Activated CD4-positive, alpha-beta T cell treated with anti-CD3 and anti-CD28 coated beads for 4 hours (primary cell): ENCODE data around the gene LCP2.

Experiments used
- DNase-seq, 2 donors: peaks; one replicate each; pipeline ENCODE4 v3.0.0-alpha.2; 2020

Gene LCP2

DNA sequence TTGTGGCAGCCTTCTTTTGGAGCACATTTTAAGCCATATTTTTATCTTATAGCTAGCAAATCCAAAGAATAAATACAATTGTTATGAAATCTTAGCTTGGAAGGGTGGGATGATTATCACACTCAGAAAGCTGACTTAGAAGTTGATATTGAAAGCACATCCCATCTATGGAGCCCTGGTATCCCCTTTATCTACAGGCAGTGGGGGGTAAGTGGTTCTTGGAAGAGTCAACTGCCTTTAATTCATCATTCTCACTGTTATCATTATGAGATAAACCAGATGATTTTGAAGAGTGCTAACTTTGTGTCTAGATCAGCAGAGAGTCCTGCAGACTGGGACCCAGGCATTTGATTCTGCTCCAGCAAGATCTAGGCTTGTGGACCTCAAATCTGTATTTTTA is 3.0 kb downstream of the LCP2 start:
- DNase-seq = no peak

DNA sequence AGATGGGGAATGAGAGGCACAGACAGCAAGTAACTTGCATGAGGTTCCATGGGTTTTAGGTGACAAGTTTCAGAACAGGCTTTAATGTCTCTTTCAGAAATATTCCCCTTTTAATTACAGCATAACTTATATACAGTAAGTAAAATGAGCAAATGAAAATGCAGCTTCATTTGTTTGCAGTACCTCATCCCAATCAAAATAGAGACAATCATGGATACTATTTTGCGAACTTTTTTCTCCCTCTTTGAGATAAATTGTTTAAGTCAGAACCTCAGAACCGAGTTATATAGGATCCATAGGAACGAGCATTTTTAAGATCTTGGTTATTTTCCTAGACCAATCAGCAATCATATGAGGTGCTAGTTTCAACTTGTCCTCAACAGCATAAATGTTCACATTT is 3.5 kb downstream of the LCP2 start:
- no peak for DNase-seq

DNA sequence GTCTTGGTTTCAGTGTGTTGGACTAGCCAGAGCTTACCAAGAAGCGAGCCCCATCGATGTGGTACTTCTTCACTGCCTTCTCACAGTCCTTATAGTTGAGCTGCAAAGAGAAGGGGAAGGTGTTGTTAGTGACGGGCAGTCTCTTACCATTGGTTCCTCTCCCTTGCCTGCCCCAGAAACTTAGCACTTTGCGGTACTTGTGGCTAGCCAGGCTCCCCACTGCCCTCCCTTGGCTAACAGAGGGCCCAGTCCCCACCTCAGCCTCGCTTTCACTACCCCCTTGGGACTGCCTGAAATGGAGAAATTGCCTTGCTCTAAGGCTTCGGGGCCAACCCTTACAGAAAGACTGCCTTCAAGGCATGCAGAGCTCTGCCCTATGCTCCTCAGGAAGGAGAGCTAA is 4.3 kb downstream of the LCP2 start:
- no peak for DNase-seq

DNA sequence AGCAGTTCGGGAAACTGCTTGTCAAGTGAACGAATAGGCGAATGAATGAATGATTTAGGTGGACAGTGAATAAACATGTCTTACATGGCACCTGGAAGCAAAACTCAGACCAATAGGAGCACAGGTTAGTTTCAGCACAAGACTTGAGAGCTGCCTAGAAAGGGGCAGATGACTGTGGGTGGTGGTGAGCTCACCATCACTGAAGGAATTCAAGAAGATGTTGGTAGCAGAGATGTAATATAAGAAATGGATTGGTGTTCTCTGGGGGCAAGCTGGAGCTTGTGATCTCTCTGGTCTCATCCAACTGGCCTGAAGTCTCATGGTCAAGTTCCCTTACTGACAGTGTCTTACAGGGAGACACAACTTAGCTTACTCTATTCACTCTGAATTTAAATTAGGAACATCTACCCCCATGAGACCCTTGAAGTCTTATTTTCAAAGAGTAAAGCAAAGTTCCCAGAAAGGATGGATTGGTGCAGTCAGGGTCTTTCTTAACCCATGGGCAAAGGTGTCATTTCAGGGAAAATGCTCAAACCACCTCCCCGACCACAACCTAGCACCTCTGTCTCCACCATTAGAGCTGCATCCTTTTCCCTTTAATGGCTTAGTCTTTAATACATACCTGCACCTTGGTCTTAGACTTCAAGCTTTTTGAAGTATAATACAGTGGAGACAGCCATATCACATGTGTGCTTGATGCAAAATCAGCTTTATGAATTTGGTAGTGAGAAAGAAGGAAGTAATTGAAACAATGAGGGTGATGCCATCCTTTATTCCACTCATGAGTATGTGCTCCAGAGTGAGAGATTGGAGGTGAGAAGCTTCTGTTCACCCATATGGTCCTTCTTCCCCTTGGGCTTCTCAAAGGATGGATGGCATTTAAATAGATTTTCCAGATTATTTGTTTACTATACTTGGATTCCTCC is 5.1 kb downstream of the LCP2 start:
- DNase-seq = no peak

DNA sequence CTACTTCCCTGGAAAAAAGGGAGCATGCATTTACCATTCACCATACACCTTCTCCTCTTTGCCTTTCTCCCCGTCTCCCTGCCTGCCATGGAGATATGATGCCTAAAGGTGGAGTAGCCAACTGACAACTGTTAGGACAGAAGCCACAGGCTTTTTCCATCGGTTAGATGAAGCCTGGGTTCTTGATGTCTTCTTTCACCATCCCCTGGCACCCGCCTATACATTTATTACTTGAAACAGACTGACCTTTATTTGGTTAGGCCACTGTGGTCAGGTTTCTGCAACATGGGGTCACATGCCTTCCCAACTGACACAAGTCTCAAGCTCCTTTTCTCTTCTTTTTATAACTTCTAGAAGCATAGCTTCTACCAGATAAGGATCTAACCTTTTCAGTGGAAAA is 7.1 kb downstream of the LCP2 start:
- no peak for DNase-seq

DNA sequence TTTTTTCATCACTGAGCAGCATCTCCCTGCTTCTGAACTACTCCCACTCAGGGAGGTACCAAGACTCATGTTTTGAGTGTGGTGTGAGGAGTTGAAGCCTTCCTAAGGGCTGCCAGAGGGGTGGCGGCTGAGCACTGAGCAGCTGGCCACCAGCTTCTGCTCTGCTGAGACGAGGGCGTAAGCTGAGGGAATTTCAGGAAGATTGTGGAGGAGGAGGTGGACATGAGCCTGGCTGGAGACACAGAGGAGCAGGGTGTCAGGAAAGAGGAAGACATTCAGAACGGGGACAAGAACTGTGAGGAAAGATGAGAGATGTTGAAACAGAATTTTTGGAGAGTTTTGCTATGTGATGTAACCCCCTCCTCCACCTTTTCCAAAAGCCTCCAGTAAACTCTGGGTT is 7.8 kb downstream of the LCP2 start:
- no peak for DNase-seq

DNA sequence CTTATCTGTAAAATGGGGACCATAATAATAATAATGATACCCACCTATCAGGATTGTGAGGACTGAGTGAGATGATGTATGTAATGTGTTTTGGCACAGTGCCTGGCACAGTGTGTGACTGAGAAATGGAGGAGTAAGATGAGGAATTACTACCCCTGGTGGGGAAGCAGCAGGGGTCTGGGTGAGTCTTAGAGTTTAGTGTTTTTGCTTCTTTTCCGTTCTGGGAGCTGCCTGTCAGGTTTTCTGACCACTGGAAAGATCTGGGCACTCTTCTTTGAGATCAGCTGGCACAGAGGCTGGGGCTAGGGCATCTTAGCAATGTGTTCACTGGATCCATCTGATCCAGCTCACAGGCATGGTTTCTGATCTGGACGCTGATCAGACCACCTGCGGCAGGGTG is 8.5 kb downstream of the LCP2 start:
- DNase-seq = no peak

DNA sequence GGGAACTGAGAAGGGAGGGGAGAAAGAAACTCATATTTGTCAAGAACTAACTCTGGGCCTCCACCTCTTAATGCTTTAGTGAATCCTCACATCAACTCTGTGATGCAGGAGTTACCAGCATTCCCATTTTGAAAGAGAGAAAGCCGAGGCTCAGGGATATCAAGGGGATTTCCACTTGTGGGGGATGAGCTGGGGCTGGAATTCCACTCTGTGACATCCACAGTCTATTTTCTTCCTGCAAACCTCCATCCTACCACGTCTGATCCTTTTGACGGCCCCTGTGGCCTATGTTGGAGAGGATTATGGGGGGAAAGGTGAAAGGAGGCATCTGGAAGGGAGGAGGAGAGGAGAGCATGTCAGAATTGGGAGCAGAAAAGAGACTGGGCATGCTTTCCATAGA is 9.0 kb downstream of the LCP2 start:
- DNase-seq = no peak

DNA sequence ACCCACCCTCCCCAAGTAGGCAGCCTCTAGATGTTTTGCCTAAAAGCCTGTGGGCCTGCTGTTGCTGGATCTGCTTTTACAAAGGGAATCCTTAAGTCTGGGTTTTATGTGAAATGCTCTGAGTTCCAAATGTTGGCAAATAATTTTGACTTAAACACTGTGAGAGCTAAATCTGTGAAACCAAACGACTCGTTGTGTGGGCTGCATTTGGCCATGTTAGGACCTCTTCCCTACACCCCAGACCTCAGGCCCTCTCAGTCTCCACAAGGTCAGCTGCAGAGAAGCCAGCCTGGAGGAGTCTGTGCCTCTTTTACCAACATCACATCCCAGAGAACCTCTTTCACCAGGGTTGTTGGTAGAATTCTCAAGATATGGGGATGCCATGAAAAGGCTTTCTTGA is 9.4 kb downstream of the LCP2 start:
- DNase-seq = no peak

DNA sequence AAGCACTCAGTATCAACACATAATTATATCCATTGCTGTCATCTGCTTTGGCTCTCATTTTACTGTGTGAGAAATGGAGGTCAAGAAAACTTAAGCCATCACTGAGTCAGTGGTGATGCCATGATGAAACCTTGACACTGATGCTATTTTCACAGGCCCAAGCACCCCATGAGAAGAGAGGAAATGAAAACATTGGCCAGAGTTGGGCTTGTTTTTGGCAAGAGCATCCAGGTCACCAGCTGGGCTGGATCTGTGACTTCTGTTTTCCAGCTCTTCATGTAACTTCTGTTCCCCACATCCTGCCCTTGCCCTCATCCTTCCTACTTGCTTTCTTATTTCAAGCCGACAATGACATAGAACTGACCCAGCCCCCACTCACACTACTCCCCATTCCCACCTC is 10.0 kb downstream of the LCP2 start:
- DNase-seq = no peak

DNA sequence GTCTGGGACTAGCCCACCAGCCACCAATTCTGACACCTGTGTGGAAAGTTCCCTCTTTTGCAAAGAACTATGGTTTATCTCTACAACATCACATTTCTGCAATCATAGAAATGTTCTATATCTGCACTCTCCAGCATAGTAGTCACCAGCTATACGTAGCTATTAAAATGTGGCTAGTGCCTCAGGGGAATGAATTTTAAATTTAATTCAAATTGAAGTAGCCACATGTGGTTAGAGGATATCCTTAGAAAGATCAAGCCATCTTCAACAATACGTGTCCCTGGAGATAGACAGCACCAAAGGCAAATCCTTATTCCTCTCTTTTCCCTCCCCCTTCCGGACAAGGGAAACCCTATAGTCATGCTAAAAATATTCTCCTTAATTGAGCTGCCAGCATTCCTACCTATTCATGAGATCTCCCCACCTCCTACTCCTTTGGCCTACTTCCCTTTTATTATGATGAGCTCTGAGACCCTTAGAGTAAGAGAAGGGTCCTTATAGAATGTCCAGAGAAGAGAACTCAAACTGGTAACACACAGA is 11.1 kb downstream of the LCP2 start:
- DNase-seq = no peak

DNA sequence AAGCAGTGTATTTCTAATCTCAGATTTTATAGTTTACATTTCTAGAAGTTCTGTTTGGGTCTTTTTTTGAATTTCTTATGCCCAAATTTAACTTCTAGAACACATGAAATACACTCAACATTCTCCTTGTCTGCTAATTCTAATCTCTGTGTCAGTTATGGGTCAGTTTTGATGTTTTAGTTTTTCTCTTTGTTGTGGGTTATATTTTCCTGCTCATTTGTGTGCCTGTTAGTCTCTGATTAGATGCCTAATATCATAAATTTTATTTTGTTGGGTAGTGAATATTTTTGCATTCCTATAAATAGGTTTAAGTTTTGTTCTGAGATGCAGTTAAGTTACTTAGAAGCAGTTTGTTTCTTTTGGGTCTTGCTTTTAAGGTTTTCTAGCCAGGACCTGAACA is 12.4 kb downstream of the LCP2 start:
- no peak for DNase-seq

DNA sequence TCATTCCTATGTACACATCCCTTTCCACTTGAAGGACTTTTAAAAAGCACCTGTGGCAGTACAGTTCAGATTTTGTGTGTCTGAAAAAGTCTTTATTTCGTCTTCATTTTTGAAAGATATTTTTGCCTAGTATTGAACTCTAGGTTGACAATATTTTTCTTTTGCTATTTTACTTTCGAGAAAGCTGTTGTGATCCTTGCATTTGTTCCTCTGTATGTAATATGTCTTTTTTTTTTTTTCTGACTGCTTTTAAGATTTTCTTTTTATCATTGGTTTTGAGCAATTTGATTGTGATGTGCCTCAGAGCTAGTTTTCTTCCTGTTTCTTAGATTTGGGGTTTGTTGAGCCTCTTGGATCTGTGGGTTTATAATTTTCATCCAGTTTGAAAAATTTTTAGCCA is 13.3 kb downstream of the LCP2 start:
- DNase-seq = no peak

DNA sequence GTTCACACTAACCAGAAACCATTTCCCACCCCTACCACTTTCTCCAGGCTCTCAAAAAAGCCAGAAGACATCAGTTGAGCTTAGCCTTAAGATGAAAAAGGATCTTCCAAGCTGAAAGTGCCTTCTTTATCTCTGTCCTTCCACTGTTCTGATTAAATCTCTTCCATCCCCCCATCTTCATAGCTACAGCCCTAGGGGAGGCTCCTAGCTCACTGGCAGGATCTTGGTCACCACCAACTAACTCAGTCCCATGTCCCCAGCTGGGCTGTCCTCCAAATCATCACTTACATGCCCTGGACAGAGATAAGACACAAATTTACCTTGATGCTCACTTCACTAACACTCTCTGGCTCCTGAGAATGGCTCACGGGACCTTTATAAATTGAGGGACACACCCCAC is 14.3 kb downstream of the LCP2 start:
- no peak for DNase-seq

DNA sequence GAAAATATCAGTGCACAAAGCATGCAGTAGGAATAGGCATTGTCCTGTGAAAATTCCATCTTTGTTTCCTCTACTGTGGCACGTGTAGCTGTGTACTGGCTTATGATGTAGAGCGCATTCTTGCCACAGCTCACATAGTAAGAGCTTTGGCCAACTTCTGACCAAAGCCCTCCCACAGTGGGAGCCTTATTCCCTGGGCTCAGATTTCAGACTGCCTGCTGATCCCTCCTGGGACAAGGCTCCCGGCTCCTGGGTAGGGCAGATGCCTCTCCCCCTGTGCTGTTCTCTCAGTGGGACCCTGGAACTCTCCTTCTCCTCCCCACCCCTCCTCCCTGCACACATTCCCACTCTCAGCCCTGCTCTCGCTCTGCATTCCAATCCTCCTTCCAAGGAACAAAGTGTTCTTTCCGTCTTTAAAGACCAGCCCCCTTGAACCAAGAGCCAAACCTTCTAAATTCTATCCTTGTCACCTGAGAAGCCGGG is 17.5 kb downstream of the LCP2 start:
- DNase-seq = no peak

DNA sequence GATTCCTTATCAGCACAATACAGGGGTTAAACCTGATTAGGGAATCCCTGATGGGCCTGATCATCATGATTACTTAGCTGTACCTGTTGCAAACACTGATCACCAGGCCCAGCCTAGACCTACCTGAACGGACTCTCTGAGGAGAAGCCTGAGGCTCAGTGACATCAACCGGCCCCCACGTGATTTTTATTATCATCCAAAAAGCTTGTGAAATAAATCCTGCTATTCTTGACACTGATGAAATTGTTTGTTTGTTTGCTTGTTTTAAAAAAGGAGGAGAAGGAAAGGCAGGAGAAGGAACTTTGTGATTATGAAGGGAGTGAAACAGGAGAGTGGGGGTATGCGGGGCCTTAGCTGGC is 18.1 kb downstream of the LCP2 start:
- no peak for DNase-seq

DNA sequence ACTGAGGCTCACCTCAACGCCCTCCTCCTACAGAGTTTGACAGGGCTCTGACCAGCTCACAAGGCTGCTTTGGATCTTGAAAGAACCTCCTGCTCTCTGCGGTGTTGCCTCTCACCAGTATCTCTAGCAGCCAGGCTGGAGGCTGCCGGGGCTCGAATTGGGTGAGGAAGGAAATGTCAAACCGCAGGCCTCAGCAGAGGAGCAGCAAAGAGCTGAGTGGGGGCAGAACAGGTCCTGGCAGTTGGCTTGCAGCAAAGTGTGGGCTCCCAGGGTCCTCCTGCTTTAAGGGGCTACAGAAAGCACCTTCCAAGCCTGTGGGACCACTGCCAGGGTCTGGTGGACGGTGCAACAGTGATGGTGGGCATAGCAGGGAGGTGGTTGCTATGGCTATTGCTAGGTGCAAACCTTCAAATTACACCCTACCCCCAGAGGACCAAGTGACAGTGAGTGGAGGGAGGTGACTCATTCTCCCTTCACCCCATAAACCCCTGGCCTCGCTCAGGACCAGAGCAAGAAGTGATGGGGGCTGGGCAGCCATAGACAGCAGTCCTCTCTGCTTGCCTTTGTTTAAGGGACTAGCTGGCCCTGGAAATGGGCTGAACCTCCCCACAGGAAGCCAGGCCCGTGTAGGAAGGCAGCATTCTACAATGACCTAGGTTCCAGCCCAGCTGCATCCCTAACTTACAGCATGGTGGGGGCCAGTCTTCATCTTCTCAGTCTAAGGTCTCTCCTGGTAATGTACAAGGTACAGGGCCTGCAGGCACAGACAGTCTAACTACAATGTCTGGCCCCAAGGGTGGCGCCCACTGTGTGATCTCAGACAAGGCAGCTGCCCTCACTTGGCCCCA is 18.7 kb downstream of the LCP2 start:
- DNase-seq = peak; percentile 80 to 83

DNA sequence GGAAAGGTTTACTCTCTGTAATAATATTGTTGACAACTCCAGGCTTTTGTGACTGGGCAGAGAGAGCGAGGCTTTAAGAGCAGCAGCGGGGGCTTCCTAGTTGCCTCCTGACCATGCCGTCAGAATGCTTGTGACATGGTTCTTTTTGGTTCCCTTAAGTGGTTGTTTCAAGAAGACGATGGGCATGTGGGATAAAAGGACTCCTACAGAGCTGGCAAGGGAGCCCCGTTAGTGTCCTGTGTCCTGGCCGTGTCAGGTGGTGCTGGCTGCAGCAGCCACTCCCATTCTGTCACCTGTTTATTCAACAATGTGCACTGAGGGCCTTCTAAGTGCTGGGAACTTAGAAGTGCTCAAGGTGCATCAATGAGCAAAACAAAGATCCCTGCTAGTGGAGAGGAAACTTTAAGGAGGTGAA is 19.7 kb downstream of the LCP2 start:
- DNase-seq = no peak

DNA sequence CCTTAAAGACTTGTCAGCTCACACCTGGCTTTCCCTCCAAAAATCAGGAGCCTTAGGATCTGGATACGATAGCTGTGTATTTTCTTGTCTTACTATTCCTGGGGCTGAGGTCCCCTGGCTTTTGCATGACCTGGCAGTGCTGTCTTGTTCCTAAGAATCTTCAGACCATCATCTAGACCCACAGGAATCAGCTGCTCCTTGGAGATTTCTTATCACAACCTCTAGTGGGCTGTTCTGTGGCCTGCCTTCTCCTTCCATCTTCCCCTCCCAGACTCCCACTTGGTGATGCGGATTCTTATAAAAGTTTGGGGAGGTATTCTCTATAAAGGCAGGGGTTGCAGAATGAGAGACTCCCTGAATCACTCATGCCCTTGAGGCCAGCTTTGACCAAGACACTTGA is 21.4 kb downstream of the LCP2 start:
- DNase-seq = no peak

DNA sequence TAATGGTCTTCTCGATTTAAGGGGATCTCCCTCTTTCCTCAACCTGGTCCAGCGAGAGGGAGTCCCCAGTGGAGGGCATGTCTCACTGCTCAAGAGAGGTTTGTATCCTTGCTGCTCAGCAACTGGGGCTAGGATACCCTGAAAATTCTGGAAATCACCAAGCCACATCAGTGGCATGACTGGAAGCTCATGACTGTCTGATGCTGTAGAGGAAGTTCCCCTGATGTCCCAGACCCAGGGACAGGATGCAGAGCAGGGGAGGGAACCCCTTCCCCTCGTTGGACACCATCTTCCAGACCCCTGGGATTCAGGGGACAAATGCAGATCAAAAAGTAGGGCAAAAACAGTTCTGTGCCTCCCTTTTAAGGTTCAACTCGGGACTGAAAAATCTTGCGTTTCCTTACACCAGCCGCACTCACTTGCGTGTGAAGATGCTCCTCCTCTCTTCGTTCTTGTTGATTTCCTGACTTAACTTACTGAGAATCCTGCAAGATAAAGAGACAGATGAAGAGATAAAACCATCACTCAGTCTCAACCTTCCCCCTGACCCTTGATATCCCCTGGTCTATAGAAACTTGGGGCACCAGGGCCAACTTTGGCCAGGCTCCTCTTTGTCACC is 22.1 kb downstream of the LCP2 start:
- no peak for DNase-seq

DNA sequence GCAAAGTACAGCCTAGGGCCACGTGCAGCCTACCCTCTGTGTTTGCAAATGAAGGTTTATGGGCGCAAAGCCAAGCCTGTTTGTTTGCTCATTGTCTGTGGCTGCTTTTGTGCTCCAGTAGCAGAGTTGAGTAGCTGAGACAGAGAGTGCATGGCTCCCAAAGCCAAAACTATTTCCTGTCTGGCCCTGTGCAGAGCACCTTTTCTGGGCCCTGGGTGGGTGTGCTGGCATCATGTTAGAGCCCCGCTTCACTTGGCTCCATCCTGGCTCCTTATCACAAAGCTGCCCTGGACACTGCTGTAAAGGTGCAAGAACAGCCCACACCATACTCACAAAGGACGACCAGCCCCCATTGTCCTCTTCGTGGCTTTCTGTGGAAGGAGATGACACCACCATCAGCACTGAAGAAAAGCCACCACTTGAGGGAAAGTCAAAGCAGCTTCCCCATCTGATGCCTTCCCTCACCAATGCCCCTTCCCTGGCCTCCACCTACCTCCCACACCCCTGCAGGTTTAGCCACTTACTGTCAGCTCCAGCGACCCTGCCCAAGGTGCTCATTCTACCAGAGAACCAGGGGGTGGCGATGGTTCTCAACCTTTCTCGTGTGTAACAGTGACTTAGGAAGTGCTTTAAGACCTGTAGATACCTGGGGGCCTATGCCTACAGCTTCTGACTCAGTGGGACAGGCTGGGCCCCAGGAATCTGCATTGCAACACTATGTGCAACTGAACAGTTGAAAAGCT is 23.4 kb downstream of the LCP2 start:
- DNase-seq = peak; percentile 41 to 53

DNA sequence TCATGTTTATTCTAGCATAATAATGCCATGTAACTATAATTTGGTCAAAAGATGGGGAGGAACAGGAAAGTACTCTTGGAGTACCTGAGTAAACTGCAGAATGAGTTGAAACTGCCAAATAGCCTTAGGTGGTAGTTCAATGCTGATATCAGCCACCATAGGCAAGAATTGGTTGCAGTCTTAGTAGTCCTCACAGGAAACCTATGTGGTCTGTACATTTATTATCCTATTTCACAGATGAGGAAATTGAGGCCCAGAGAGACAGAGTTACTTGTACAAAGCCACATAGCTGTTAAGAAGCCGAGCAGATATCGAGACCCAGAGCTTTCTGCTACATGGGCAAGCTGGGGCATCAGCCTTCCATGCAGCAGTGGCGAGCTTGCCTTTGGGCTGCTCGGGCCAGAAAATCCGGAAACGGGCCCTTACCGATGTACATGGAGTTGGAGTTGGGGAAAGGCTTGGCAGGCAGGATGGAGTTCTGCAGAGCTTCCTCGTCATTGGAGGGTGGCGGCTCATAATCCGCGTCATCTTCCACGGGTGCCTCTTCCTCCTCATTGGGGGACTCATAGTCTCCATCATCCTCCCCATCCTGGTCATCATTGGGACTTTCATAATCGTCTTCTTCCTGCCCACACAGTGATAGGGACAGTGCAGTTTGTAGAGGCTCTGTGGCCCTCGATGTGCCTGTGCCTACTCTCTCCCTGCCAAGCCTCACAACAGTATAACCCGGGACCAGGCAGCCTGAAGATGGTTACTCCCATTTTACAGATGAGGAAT is 27.1 kb downstream of the LCP2 start:
- no peak for DNase-seq
